HG03439 (cell line): ENCODE results near the gene SMYD3.
"Not testable (repeated sequence)": the region's sequence is repeated elsewhere in the genome, so short reads cannot be mapped to it uniquely, and the experiment has no call there.

Source experiments
- ATAC-seq: cut with Tn5 transposase; IDR thresholded peaks from one replicate; pipeline ENCODE4 v1.9.1; 2021; ENCODE audit warnings: mild to moderate bottlenecking, moderate library complexity; ENCODE audit not compliant: unreplicated experiment

Gene SMYD3

GRCh38 chr1:245971076-245971710, 535.9 kb downstream of the SMYD3 start:
- ATAC-seq, result not testable (repeated sequence)

DNA sequence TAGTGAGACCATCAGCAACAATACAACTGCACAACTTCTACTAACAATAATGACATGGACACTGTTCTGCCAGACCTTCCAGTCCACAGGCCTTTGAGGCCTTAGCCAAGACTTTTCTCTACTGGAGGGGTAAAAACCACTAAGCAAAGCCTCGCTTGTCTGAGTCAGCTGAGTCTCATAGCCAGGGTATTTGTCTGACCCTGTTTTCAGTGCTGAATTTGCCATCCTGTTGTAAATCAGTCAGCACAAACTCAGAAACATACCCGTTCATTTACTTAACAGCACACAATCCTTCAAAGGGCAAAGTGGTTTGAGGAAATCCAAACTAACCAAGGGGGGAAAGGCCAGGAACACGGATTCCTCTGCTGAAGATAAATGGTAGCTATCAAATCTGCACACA, 537.8 kb downstream of the SMYD3 start:
- no peak for ATAC-seq

DNA sequence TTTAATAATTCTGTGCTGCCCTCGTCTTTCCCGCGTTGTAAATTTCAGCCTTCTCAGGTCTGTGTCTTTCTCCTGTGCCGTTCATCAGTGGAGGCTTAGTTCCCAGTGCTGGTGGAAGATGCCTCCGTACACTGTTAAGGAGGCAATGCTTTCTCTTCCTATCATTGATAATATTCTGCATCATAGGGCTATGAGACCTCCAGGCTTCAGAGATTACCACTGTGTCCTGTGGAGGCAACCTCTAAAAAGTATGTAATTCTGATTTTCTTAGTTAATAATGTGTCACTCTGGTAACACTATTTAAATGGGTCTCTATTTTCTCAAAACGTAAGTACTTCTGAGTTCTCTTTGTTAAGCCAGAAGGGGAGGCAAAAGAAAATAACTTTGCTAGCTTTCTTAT, 538.3 kb downstream of the SMYD3 start:
- no peak for ATAC-seq

GRCh38 chr1:245965398-245965797, 541.7 kb downstream of the SMYD3 start:
- no peak for ATAC-seq

DNA sequence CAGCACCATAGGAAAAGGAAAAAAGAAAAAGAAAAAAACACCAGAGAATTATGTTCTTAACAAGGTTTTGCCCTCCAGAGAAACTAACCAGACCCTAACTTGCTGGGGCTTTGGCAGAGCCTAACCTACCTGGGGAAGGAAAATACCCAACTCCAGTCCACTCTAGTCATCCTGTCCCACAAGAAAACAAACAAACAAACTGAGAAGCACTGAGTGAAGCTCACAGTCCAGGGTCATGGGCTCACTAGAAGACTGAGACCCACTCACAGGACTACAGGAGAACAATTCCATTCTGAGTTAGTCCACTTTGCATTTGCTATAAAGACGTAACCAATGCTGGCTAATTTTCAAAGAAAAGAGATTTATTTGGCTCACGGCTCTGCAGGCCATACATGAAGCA, 543.4 kb downstream of the SMYD3 start:
- no peak for ATAC-seq

- ATAC-seq, result no peak
Observed at GRCh38 chr1:245962453-245962852, 544.6 kb downstream of the SMYD3 start.

DNA sequence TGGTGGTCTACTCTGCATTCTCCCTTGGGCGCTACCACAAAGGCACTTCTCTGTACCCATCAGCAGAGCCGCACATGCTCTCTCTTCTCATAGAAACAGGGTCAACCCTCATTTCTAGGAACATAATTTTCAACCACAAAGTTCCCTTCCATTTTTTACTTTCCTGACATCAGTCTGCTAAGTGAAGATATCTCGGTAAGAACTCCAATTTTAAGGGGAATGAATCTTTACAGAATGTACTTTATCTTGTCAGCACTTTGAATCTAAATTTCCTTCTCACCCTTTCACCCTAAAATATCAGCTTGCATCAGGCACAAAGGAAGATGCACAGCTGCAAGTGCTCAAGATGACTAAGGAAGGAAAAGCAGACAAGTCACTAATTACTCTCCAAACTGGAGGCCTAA, 545.9 kb downstream of the SMYD3 start:
- no peak for ATAC-seq

DNA sequence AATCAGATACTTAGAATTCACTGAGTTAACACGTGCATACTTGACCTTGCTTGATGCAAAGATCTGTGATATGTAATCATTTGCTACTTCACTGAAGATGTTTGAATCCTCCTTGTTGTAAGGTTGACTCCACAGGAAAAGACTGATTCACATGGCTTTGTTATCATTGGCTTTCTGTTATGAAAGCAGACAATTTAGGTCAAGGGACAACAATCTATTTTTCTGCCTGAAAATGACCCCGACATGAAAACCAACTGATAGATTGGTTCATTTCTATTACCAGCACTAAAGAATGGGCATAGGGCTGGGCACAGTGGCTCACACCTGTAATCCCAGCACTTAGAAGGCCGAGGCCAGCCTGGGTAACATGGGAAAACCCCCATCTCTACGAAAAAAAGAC, 546.9 kb downstream of the SMYD3 start:
- no peak for ATAC-seq

DNA sequence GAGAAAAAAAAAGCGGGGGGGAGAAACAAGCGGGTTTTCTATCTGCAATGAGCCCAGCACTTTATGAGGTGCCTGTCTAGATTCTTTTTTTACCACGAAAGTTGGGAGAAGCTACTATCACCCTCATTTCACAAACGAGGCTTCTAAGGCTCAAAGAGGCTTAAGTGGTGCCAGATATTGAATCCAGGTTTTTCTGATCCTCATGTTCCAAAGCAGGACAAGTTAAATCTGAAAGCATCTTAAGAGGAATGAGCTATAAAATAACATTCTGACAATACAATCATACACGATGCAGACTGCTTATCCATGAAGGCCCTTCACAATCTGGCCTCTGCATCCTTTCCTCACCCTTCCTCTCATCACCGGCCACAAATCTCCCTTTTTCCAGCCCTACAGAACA, 549.1 kb downstream of the SMYD3 start:
- ATAC-seq, result no peak

DNA sequence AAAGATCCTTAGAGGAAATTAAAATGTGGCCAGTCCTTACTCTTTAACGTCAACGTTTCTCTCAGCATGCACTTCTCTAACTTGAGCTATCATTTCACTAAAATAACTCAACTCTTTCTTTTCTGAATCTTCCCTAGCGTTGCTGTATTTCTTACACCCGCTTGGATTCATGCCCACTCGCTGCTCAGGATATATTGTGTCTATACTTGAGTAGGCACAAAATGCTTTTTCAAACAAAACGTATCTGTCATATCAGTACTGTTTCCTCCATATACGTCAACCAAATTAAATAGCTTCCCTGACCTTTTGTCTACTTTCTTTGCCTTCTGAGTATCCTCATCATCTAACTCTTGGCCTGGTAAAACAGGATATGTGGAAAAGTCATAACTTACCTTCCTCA, 549.7 kb downstream of the SMYD3 start:
- no peak for ATAC-seq

- ATAC-seq, result no peak
Observed at GRCh38 chr1:245956225-245956624, 550.9 kb downstream of the SMYD3 start.

GRCh38 chr1:245953876-245954660, 553.0 kb downstream of the SMYD3 start:
- no peak for ATAC-seq

DNA sequence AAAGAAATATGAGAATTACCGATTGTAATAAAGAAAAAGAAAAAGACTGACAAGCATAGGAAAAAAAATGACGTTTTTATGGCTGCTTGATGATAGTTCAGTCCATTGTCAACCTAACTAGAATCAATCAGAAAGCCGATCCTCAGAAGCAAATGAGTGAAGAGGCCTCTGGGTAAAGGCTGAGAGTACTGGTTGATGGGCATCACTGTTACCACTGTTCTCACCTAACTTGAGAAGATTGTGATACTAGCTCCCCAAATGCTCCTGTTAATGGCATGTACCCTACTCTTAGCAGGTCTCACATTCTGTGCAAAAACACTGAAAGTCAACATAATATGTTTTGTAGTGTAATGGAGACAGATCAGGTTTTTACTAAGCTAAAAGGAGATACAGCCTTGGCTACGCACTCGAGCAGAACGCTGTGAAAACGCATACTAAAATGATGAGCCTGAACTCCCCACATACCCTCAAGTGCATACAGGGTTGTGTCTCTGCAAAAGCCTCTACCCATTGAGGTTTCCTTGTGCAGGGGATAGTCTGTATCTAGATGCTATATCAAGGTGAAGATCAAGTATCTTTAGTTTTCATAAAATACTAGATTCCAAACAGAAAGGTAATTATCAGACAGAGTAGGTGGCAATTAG, 554.6 kb downstream of the SMYD3 start:
- ATAC-seq, result peak; percentile 35

DNA sequence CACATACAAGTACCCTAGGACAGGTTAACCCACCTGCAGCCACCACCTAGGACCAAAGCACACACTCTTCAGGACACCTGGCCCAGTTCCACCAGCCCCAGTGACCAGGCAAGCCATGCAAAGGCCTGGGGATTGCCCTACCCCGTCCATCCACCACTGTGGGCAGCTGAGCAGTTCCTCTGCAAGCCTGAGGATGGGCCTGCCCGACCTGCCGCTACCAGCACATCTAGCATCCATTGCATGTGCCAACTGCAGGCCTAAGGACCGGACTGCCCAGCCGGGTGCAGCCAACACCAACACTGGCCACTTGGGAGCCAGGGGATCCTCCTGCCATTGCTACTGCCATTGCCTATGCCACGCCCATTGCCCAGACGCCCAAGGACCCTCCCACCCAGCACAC, 558.3 kb downstream of the SMYD3 start:
- no peak for ATAC-seq

- ATAC-seq, result no peak
Observed at GRCh38 chr1:245946905-245947304, 560.2 kb downstream of the SMYD3 start.

DNA sequence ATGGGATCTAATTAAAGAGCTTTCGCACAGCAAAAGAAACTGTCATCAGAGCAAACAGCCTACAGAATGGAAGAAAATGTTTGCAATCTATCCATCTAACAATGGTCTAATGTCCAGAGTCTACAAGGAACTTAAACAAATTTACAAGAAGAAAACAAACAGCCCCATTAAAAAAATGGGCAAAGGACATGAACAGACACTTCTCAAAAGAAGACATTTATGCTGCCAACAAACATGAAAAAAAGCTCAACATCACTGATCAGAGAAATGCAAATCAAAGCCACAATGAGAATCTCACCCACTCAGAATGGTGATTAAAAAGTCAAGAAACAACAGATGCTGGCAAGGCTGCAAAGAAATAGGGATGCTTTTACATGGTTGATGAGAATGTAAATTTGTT, 561.9 kb downstream of the SMYD3 start:
- ATAC-seq, result not testable (repeated sequence)

GRCh38 chr1:245942856-245943255, 564.2 kb downstream of the SMYD3 start:
- no peak for ATAC-seq

DNA sequence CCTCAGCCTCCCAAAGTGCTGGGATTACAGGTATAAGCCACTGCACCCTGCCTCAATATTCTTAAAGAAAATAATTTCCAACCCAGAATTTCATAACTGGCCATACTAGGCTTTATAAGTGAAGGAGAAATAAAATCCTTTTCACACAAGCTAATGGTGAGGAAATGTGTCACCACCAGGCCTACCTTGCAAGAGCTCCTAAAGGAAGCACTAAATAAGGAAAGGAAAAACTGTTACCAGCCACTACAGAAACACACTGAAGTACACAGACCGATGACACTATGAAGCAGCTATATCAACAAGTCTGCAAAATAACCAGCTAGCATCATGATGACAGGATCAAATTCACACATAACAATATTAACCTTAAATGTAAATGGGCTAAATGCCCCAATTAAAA, 565.3 kb downstream of the SMYD3 start:
- not testable (repeated sequence) for ATAC-seq

- ATAC-seq, result no peak
Observed at GRCh38 chr1:245939756-245940345, 567.2 kb downstream of the SMYD3 start.

- no peak for ATAC-seq
Observed at GRCh38 chr1:245938046-245938435, 569.0 kb downstream of the SMYD3 start.

- no peak for ATAC-seq
Observed at GRCh38 chr1:245937316-245938045, 569.6 kb downstream of the SMYD3 start.
